Gastrocnemius medialis (tissue), 4 donors: Measurements from ENCODE around the gene LRRTM3. TPM values are rescaled to one million over a fixed set of nuclear protein-coding genes. Genes with fewer than 3 reads are reported as not detected.

Experiments used
- ATAC-seq, 2 donors: fragments of 150-250 bp; one replicate each; pipeline ENCODE4 v1.9.1; 2016
- DNase-seq, 2 donors: peaks; one replicate each; pipeline ENCODE4 v3.0.0-alpha.2; 2019
- H3K27ac ChIP-seq, 4 donors: fragments of 200-600 bp; sonication (generic); 1 replicate in 1 of 4; 2 replicates in 3 of 4; pipeline ENCODE4 v1.5.1; 2016 to 2018; ENCODE audit warnings: mild to moderate bottlenecking in 2 of 4, moderate library complexity in 1 of 4
- H3K27me3 ChIP-seq, 3 donors: fragments of 200-600 bp; sonication (generic) in 2 of 3; 1 replicate in 1 of 3; 2 replicates in 2 of 3; pipeline versions ENCODE4 v1.5.1 to v1.6.0; 2016 to 2019; ENCODE audit warnings: mild to moderate bottlenecking in 1 of 3, moderate library complexity in 1 of 3
- H3K36me3 ChIP-seq, 2 donors: fragments of 200-600 bp; sonication (generic) in 1 of 2; one replicate each; pipeline ENCODE4 v1.5.1; 2017 to 2018
- H3K4me1 ChIP-seq, 2 donors: fragments of 200-600 bp; sonication (generic) in 1 of 2; one replicate each; pipeline ENCODE4 v1.5.1; 2016 to 2017; ENCODE audit warnings: mild to moderate bottlenecking in 2 of 2
- H3K4me3 ChIP-seq, 4 donors: fragments of 200-600 bp; sonication (generic) in 3 of 4; 1 replicate in 1 of 4; 2 replicates in 3 of 4; pipeline ENCODE4 v1.5.1; 2016 to 2019; ENCODE audit warnings: mild to moderate bottlenecking in 2 of 4
- H3K9me3 ChIP-seq, 3 donors: fragments of 200-600 bp; sonication (generic) in 2 of 3; 1 replicate in 1 of 3; 2 replicates in 2 of 3; pipeline ENCODE4 v1.5.1; 2016 to 2019
- CTCF ChIP-seq, 5 experiments: fragments of 450-650 bp in 3 of 5; fragments of 200-600 bp in 2 of 5; sonication (generic) in 2 of 5; IDR thresholded peaks in 4 of 5; conservative IDR thresholded peaks in 1 of 5; 1 replicate in 4 of 5; 2 replicates in 1 of 5; pipeline ENCODE4 v1.5.1; 2016 to 2019; ENCODE audit warnings: antibody characterized with exemption in 5 of 5, mild to moderate bottlenecking in 3 of 5, moderate library complexity in 3 of 5
- POLR2A ChIP-seq, 2 donors: fragments of 450-650 bp; IDR thresholded peaks; one replicate each; pipeline ENCODE4 v1.6.1; 2017; ENCODE audit warnings: antibody characterized with exemption in 2 of 2, mild to moderate bottlenecking in 2 of 2, moderate library complexity in 2 of 2
- in situ Hi-C, 4 donors: fragments of 200-750 bp; cut with MboI; loops; one replicate each; pipeline versions ENCODE4 v1.15.0 to v1.8.0; 2017; ENCODE audit warnings: low sequenced_read_pairs in 4 of 4
- intact Hi-C: fragments of 100-400 bp; cut with DNase I; formaldehyde crosslinking; loops from one replicate; pipeline ENCODE4 v1.15.1; 2023; ENCODE audit warnings: low total_unique reads
- total RNA-seq, 4 donors: library from RNA; depleted of rRNA; stranded (reverse); fragments of >200 nt; gene quantifications; one replicate each; pipeline versions ENCODE4 v1.1.0 to v1.2.3, GENCODE V29; 2016

The LRRTM3 gene
- total RNA-seq, 4 donors from 2014 or later = not detected

GRCh38 chr10:66996996-66997395, 71.2 kb downstream of the LRRTM3 start:
- TF ChIP-seq POLR2A (IDR thresholded peaks at IDR 0.05) (no peak), CTCF (IDR thresholded peaks at IDR 0.05 in 4 of 5, conservative IDR thresholded peaks at IDR 0.05 in 1 of 5) (no peak)
- ATAC-seq = no peak
- DNase-seq = no peak

GRCh38 chr10:66999762-67000545, 74.1 kb downstream of the LRRTM3 start:
- TF ChIP-seq POLR2A (IDR thresholded peaks at IDR 0.05) = no peak
- TF ChIP-seq CTCF (IDR thresholded peaks at IDR 0.05 in 4 of 5, conservative IDR thresholded peaks at IDR 0.05 in 1 of 5) = no peak
- no peaks in the 10 kb centered on the region for H3K4me1 ChIP-seq
- intact Hi-C loops = no loop called here
- DNase-seq (no peak), ATAC-seq (no peak)
- H3K27me3 ChIP-seq = no peaks in the 10 kb centered on the region
- no peaks in the 10 kb centered on the region for H3K9me3 ChIP-seq
- no peak overlapping the region for H3K4me3 ChIP-seq
- in situ Hi-C loops = no loop called here
- no peak overlapping the region for H3K27ac ChIP-seq
- H3K36me3 ChIP-seq = no peaks in the 10 kb centered on the region

More at GRCh38 chr10:66996996-66997395, 71.2 kb downstream of the LRRTM3 start:
- intact Hi-C loops (no loop called here), in situ Hi-C loops (no loop called here)
- H3K9me3 ChIP-seq = no peaks in the 10 kb centered on the region
- H3K4me1 ChIP-seq = no peaks in the 10 kb centered on the region
- H3K27ac ChIP-seq = no peak overlapping the region
- no peaks in the 10 kb centered on the region for H3K27me3 ChIP-seq
- H3K4me3 ChIP-seq = no peak overlapping the region
- no peaks in the 10 kb centered on the region for H3K36me3 ChIP-seq

GRCh38 chr10:67004690-67005089, 78.9 kb downstream of the LRRTM3 start:
- TF ChIP-seq CTCF (IDR thresholded peaks at IDR 0.05 in 4 of 5, conservative IDR thresholded peaks at IDR 0.05 in 1 of 5) = no peak
- TF ChIP-seq POLR2A (IDR thresholded peaks at IDR 0.05) = no peak
- DNase-seq (no peak), ATAC-seq (no peak)
- H3K27me3 ChIP-seq = no peaks in the 10 kb centered on the region
- in situ Hi-C loops = no loop called here
- no peaks in the 10 kb centered on the region for H3K9me3 ChIP-seq
- H3K36me3 ChIP-seq = no peaks in the 10 kb centered on the region
- intact Hi-C loops = no loop called here
- H3K27ac ChIP-seq = no peak overlapping the region
- no peaks in the 10 kb centered on the region for H3K4me1 ChIP-seq
- no peak overlapping the region for H3K4me3 ChIP-seq

GRCh38 chr10:67005981-67006380, 80.1 kb downstream of the LRRTM3 start:
- intact Hi-C loops (no loop called here), in situ Hi-C loops (no loop called here)
- DNase-seq (no peak), ATAC-seq (no peak)
- H3K9me3 ChIP-seq = no peaks in the 10 kb centered on the region
- no peaks in the 10 kb centered on the region for H3K36me3 ChIP-seq
- no peak overlapping the region for H3K4me3 ChIP-seq
- no peak overlapping the region for H3K27ac ChIP-seq
- H3K4me1 ChIP-seq = no peaks in the 10 kb centered on the region
- no peaks in the 10 kb centered on the region for H3K27me3 ChIP-seq
- TF ChIP-seq CTCF (IDR thresholded peaks at IDR 0.05 in 4 of 5, conservative IDR thresholded peaks at IDR 0.05 in 1 of 5) = no peak
- TF ChIP-seq POLR2A (IDR thresholded peaks at IDR 0.05) = no peak
